IMR-90 (cell line): ENCODE measurements around the gene ALOX12B. TPM values are rescaled to one million over a fixed set of nuclear protein-coding genes. Genes with fewer than 3 reads are reported as not detected.

Experiments used
- ATAC-seq: fragments of 200-7000 bp; cut with Tn5 transposase; 2 replicates; pipeline ENCODE4 v1.9.1; 2020; ENCODE audit warnings: low read depth, mild to moderate bottlenecking, moderate library complexity
- BruUV-seq: library from RNA; stranded (reverse); fragments of 400-500 nt; replicated peaks from 2 replicates; lab custom pipeline; 2021; lab: Mats Ljungman, UMichigan
- CTCF ChIA-PET: fragments of 300-600 bp; formaldehyde crosslinking; extraction: SDS; loops from one replicate; lab custom pipeline; 2021; ENCODE audit warnings: antibody characterized with exemption; lab: Yijun Ruan, JAX
- POLR2A ChIA-PET: fragments of 300-600 bp; sonication (Branson Sonifier 250); formaldehyde crosslinking; loops from one replicate; lab custom pipeline; 2022; ENCODE audit warnings: antibody characterized with exemption; ENCODE audit not compliant: unreplicated experiment; lab: Charles Lee
- DNase-seq: peaks from one replicate; pipeline ENCODE4 v3.0.0; 2013
- H2AFZ ChIP-seq: replicated peaks from 2 replicates; pipeline ENCODE3; 2013; ENCODE audit warnings: low read length, mild to moderate bottlenecking; ENCODE audit not compliant: poor library complexity
- H2AK5ac ChIP-seq: 2 replicates; pipeline ENCODE4 v1.6.1; 2013; ENCODE audit warnings: low read depth, low read length, inconsistent platforms
- H2AK9ac ChIP-seq: replicated peaks from 2 replicates; pipeline ENCODE3; 2013; ENCODE audit warnings: mild to moderate bottlenecking, low read depth, low read length, moderate library complexity; ENCODE audit not compliant: poor library complexity
- H2BK120ac ChIP-seq: 2 replicates; pipeline ENCODE4 v1.6.1; 2013; ENCODE audit warnings: low read depth, low read length, inconsistent platforms
- H2BK15ac ChIP-seq: 3 replicates; pipeline ENCODE4 v1.6.1; 2013; ENCODE audit warnings: low read depth, low read length, inconsistent platforms
- H2BK20ac ChIP-seq: 2 replicates; pipeline ENCODE4 v1.6.1; 2013; ENCODE audit warnings: low read depth, mild to moderate bottlenecking, inconsistent platforms, low read length, moderate library complexity
- H2BK5ac ChIP-seq: 2 replicates; pipeline ENCODE4 v1.6.1; 2013; ENCODE audit warnings: mild to moderate bottlenecking, low read depth, low read length, inconsistent platforms; ENCODE audit not compliant: poor library complexity, severe bottlenecking
- H3K14ac ChIP-seq: replicated peaks from 2 replicates; pipeline ENCODE4 v1.6.1; 2013; ENCODE audit warnings: low read depth, low read length, inconsistent platforms
- H3K18ac ChIP-seq: 2 replicates; pipeline ENCODE4 v1.6.1; 2013; ENCODE audit warnings: low read depth, low read length, control low read depth
- H3K23ac ChIP-seq: 2 replicates; pipeline ENCODE4 v1.6.1; 2013; ENCODE audit warnings: low read depth, low read length, inconsistent platforms
- H3K27ac ChIP-seq: 2 replicates; pipeline ENCODE4 v1.5.1; 2013; ENCODE audit warnings: mild to moderate bottlenecking, control low read depth, low read length; ENCODE audit not compliant: insufficient read depth
- H3K27me3 ChIP-seq: 2 replicates; pipeline ENCODE4 v1.6.1; 2013; ENCODE audit warnings: low read length; ENCODE audit not compliant: control insufficient read depth, insufficient read depth
- H3K36me3 ChIP-seq: 2 replicates; pipeline ENCODE4 v1.6.1; 2013; ENCODE audit warnings: low read length, mixed read lengths; ENCODE audit not compliant: control insufficient read depth, insufficient read depth
- H3K4ac ChIP-seq: 2 replicates; pipeline ENCODE4 v1.6.1; 2013; ENCODE audit warnings: low read depth, low read length, inconsistent platforms
- H3K4me1 ChIP-seq: 2 replicates; pipeline ENCODE4 v1.6.1; 2013; ENCODE audit warnings: low read length, mixed read lengths; ENCODE audit not compliant: control insufficient read depth, insufficient read depth
- H3K4me2 ChIP-seq: 2 replicates; pipeline ENCODE4 v1.6.1; 2013; ENCODE audit warnings: low read depth, mild to moderate bottlenecking, control low read depth, low read length, moderate library complexity
- H3K4me3 ChIP-seq: 2 replicates; pipeline ENCODE4 v1.5.1; 2013; ENCODE audit warnings: low read depth, mild to moderate bottlenecking, control low read depth, low read length, moderate library complexity; ENCODE audit not compliant: insufficient read depth
- H3K56ac ChIP-seq: 2 replicates; pipeline ENCODE4 v1.6.1; 2013; ENCODE audit warnings: low read length, inconsistent platforms; ENCODE audit not compliant: insufficient read depth; ENCODE audit errors: extremely low read depth
- H3K79me1 ChIP-seq, 2 experiments: 2 replicates each; pipeline ENCODE4 v1.6.1; 2013; ENCODE audit warnings: low read length in 2 of 2, inconsistent platforms in 1 of 2, low read depth in 1 of 2
- H3K9ac ChIP-seq: 2 replicates; pipeline ENCODE4 v1.6.1; 2013; ENCODE audit warnings: low read depth, low read length, control low read depth
- H3K9me1 ChIP-seq: 2 replicates; pipeline ENCODE4 v1.6.1; 2013; ENCODE audit warnings: low read length, inconsistent platforms; ENCODE audit not compliant: insufficient read depth
- H3K9me3 ChIP-seq: 2 replicates; pipeline ENCODE4 v1.6.1; 2013; ENCODE audit warnings: low read length; ENCODE audit not compliant: control insufficient read depth, insufficient read depth
- H4K20me1 ChIP-seq: 2 replicates; pipeline ENCODE4 v1.6.1; 2013; ENCODE audit warnings: low read length, inconsistent platforms; ENCODE audit not compliant: insufficient read depth
- H4K5ac ChIP-seq: 2 replicates; pipeline ENCODE4 v1.6.1; 2013; ENCODE audit warnings: mild to moderate bottlenecking, low read depth, low read length, control low read depth
- H4K8ac ChIP-seq, 2 experiments: 2 replicates each; pipeline ENCODE4 v1.6.1; 2013; ENCODE audit warnings: low read depth in 2 of 2, low read length in 2 of 2, control low read depth in 1 of 2, inconsistent platforms in 1 of 2
- H4K91ac ChIP-seq: 2 replicates; pipeline ENCODE4 v1.6.1; 2013; ENCODE audit warnings: low read depth, low read length, inconsistent platforms; ENCODE audit not compliant: insufficient read depth
- BHLHE40 ChIP-seq: fragments of 150-350 bp; IDR thresholded peaks from 2 replicates; pipeline ENCODE4 v1.6.1; 2016; ENCODE audit warnings: mild to moderate bottlenecking, low read depth, low read length
- CEBPB ChIP-seq: IDR thresholded peaks from 2 replicates; pipeline ENCODE4 v1.6.1; 2012; ENCODE audit warnings: low read depth, low read length, improper control_type of control experiment
- CHD1 ChIP-seq: IDR thresholded peaks from 2 replicates; pipeline ENCODE4 v1.6.1; 2012; ENCODE audit warnings: low read depth, low read length, improper control_type of control experiment
- FOS ChIP-seq: fragments of 150-350 bp; IDR thresholded peaks from 2 replicates; pipeline ENCODE4 v1.6.1; 2016; ENCODE audit warnings: low read depth, low read length
- MAFK ChIP-seq: IDR thresholded peaks from 2 replicates; pipeline ENCODE4 v1.6.1; 2012; ENCODE audit warnings: low read depth, low read length, improper control_type of control experiment
- MAZ ChIP-seq: IDR thresholded peaks from 2 replicates; pipeline ENCODE4 v1.6.1; 2012; ENCODE audit warnings: low read depth, mild to moderate bottlenecking, low read length, improper control_type of control experiment, moderate library complexity, borderline replicate concordance
- MXI1 ChIP-seq: IDR thresholded peaks from 2 replicates; pipeline ENCODE4 v1.6.1; 2012; ENCODE audit warnings: low read depth, mild to moderate bottlenecking, low read length, moderate library complexity, borderline replicate concordance
- POLR2A ChIP-seq: IDR thresholded peaks from 2 replicates; pipeline ENCODE4 v1.6.1; 2012; ENCODE audit warnings: mild to moderate bottlenecking, low read depth, low read length
- RAD21 ChIP-seq: IDR thresholded peaks from 2 replicates; pipeline ENCODE4 v1.6.1; 2012; ENCODE audit warnings: low read length, improper control_type of control experiment
- RCOR1 ChIP-seq: IDR thresholded peaks from 2 replicates; pipeline ENCODE4 v1.6.1; 2012; ENCODE audit warnings: mild to moderate bottlenecking, low read length, improper control_type of control experiment; ENCODE audit not compliant: insufficient replicate concordance
- RFX5 ChIP-seq: IDR thresholded peaks from 2 replicates; pipeline ENCODE4 v1.8.0; 2012; ENCODE audit warnings: low read depth, mild to moderate bottlenecking, low read length, moderate library complexity
- WGBS, 2 experiments: methylation state at CpG; one replicate each; pipeline versions ENCODE4 v1.1.5 to v1.1.7; 2013; ENCODE audit warnings: missing lambda C conversion rate in 2 of 2; ENCODE audit not compliant: insufficient read length in 1 of 2; ENCODE audit errors: extremely low coverage in 2 of 2; 5-methylcytosine and 5-hydroxymethylcytosine counted together
- dilution Hi-C: fragments of 300-500 bp; cut with HindIII; formaldehyde crosslinking; loops from one replicate; pipeline ENCODE4 v1.14.3; 2018; ENCODE audit warnings: low sequenced_read_pairs; ENCODE audit not compliant: unreplicated experiment
- in situ Hi-C: fragments of 300-500 bp; cut with MboI; formaldehyde crosslinking; loops from 3 replicates; pipeline ENCODE4 v1.14.3; 2019; ENCODE audit warnings: low sequenced_read_pairs, inconsistent platforms, mixed read lengths
- intact Hi-C: fragments of 100-400 bp; cut with micrococcal nuclease; formaldehyde crosslinking; loops from 2 replicates; pipeline ENCODE4 v1.10.0; 2022
- polyA plus RNA-seq, 3 experiments: library from polyadenylated mRNA; depleted of rRNA; stranded (reverse); fragments of >200 nt; gene quantifications; 2 replicates each; pipeline ENCODE4 v1.2.3, GENCODE V29; 2012; ENCODE audit warnings: low replicate concordance in 1 of 3
- total RNA-seq: library from RNA; depleted of rRNA; stranded (reverse); fragments of >200 nt; gene quantifications from 2 replicates; pipeline ENCODE4 v1.2.3, GENCODE V29; 2012
- TF ChIP-seq, protein P1 (sequence below): fragments of 150-350 bp; IDR thresholded peaks from 2 replicates; pipeline ENCODE4 v1.6.1; 2017; ENCODE audit warnings: mild to moderate bottlenecking, antibody characterized with exemption, low read length, low read depth
- TF ChIP-seq, protein P2 (sequence below): fragments of 150-350 bp; IDR thresholded peaks from 2 replicates; pipeline ENCODE4 v1.6.1; 2016; ENCODE audit warnings: low read depth, mild to moderate bottlenecking, low read length, moderate library complexity, borderline replicate concordance
- TF ChIP-seq, protein P3 (sequence below): conservative IDR thresholded peaks from 2 replicates; pipeline ENCODE4 v1.5.1; 2012; ENCODE audit warnings: mild to moderate bottlenecking, low read depth, low read length, improper control_type of control experiment

ALOX12B gene
- total and polyA plus RNA-seq, 2 of the 4 experiments (the other 2 are of a cell fraction), result not detected

DNA sequence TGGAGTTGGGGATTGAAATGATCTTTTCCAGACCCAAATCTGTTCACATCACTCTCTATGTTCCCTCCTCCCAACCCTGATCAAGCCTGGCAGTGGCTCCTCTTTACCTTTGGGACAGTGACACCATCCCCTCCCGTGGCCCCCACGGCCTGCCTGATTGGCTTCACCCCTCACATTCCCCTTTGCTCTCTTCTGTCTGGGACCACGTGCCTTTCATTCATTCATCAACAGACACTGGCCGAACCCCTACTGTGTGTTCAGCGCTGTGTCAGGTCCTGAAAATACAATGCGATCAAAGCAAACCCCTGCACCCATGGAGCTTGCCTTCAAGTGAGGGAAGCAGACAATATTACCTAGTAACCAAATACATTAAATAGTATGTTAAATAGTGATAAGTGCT is 2.2 kb upstream of the ALOX12B start:
- H4K91ac ChIP-seq, result no peak overlapping the region
- no peak overlapping the region for H2BK5ac ChIP-seq
- no peak for TF ChIP-seq RFX5
- no peak for TF ChIP-seq RAD21
- TF ChIP-seq BHLHE40, result no peak
- TF ChIP-seq, protein P1, sequence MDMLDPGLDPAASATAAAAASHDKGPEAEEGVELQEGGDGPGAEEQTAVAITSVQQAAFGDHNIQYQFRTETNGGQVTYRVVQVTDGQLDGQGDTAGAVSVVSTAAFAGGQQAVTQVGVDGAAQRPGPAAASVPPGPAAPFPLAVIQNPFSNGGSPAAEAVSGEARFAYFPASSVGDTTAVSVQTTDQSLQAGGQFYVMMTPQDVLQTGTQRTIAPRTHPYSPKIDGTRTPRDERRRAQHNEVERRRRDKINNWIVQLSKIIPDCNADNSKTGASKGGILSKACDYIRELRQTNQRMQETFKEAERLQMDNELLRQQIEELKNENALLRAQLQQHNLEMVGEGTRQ, result no peak
- TF ChIP-seq RCOR1, result no peak
- no peak for TF ChIP-seq CEBPB
- TF ChIP-seq MXI1, result no peak
- TF ChIP-seq CHD1, result no peak
- no peak for TF ChIP-seq FOS
- TF ChIP-seq, protein P2, sequence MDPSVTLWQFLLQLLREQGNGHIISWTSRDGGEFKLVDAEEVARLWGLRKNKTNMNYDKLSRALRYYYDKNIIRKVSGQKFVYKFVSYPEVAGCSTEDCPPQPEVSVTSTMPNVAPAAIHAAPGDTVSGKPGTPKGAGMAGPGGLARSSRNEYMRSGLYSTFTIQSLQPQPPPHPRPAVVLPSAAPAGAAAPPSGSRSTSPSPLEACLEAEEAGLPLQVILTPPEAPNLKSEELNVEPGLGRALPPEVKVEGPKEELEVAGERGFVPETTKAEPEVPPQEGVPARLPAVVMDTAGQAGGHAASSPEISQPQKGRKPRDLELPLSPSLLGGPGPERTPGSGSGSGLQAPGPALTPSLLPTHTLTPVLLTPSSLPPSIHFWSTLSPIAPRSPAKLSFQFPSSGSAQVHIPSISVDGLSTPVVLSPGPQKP, result no peak
- no peak for TF ChIP-seq MAZ
- TF ChIP-seq, protein P3, sequence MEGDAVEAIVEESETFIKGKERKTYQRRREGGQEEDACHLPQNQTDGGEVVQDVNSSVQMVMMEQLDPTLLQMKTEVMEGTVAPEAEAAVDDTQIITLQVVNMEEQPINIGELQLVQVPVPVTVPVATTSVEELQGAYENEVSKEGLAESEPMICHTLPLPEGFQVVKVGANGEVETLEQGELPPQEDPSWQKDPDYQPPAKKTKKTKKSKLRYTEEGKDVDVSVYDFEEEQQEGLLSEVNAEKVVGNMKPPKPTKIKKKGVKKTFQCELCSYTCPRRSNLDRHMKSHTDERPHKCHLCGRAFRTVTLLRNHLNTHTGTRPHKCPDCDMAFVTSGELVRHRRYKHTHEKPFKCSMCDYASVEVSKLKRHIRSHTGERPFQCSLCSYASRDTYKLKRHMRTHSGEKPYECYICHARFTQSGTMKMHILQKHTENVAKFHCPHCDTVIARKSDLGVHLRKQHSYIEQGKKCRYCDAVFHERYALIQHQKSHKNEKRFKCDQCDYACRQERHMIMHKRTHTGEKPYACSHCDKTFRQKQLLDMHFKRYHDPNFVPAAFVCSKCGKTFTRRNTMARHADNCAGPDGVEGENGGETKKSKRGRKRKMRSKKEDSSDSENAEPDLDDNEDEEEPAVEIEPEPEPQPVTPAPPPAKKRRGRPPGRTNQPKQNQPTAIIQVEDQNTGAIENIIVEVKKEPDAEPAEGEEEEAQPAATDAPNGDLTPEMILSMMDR, result no peak
- TF ChIP-seq POLR2A, result no peak
- TF ChIP-seq MAFK, result no peak
- no peak overlapping the region for H3K18ac ChIP-seq
- no peak overlapping the region for H3K9ac ChIP-seq
- BruUV-seq, result no TSS peak
- no peak overlapping the region for H3K14ac ChIP-seq
- H2AFZ ChIP-seq, result no peak overlapping the region
- no peaks in the 10 kb centered on the region for H3K9me1 ChIP-seq
- no peaks in the 10 kb centered on the region for H3K79me1 ChIP-seq
- no peak overlapping the region for H3K4ac ChIP-seq
- H4K8ac ChIP-seq, result no peak overlapping the region
- H3K27ac ChIP-seq, result no peak overlapping the region
- no peak overlapping the region for H2BK15ac ChIP-seq
- in situ Hi-C loops (loop anchor here (25.0 kb wide), 2 partner anchors 223 to 673 kb away; partner anchors contain the start of genes ARHGEF15 and SPDYE4), dilution Hi-C loops (no loop called here), intact Hi-C loops (no loop called here)
- ChIA-PET CTCF (no interaction called here), POLR2A (no interaction called here)
- peaks cover 73% of the 10 kb centered on the region for H3K27me3 ChIP-seq
- DNase-seq (no peak), ATAC-seq (no peak)
- no peaks in the 10 kb centered on the region for H3K36me3 ChIP-seq
- no peak overlapping the region for H3K4me2 ChIP-seq
- H2AK9ac ChIP-seq, result no peak overlapping the region
- H4K20me1 ChIP-seq, result no peaks in the 10 kb centered on the region
- H3K23ac ChIP-seq, result no peak overlapping the region
- no peak overlapping the region for H2AK5ac ChIP-seq
- H2BK120ac ChIP-seq, result no peak overlapping the region
- WGBS, 2 experiments, result 20% methylated on average over 1 of the region's 6 CpGs; no CpG with 5 or more reads in 1 of the 2 experiments
- H3K9me3 ChIP-seq, result no peaks in the 10 kb centered on the region
- H3K56ac ChIP-seq, result no peak overlapping the region
- H2BK20ac ChIP-seq, result no peak overlapping the region
- no peak overlapping the region for H3K4me3 ChIP-seq
- H4K5ac ChIP-seq, result no peak overlapping the region
- no peaks in the 10 kb centered on the region for H3K4me1 ChIP-seq
